Amniotic stem cell (primary cell): Measurements from ENCODE around the gene TSN.
"Not testable (repeated sequence)": the region's sequence is repeated elsewhere in the genome, so short reads cannot be mapped to it uniquely, and the experiment has no call there.

Experiments
- DNase-seq: peaks from one replicate; lab custom pipeline; 2025; lab: John Stamatoyannopoulos, UW

Gene TSN

GRCh38 chr2:121801916-121802315, 46.5 kb downstream of the TSN start:
- no peak for DNase-seq

GRCh38 chr2:121803503-121803902, 48.1 kb downstream of the TSN start:
- DNase-seq: no peak

GRCh38 chr2:121804340-121804739, 48.9 kb downstream of the TSN start:
- no peak for DNase-seq

- no peak for DNase-seq
These were observed 49.7 kb downstream of the TSN start for GRCh38 chr2:121804997-121805765.

GRCh38 chr2:121805766-121806143, 50.3 kb downstream of the TSN start:
- no peak for DNase-seq

GRCh38 chr2:121807771-121808170, 52.3 kb downstream of the TSN start:
- DNase-seq: not testable (repeated sequence)

- no peak for DNase-seq
These were observed 54.2 kb downstream of the TSN start for GRCh38 chr2:121809607-121810006.

GRCh38 chr2:121810959-121811853, 55.8 kb downstream of the TSN start:
- DNase-seq: peak; percentile 16

- DNase-seq: not testable (repeated sequence)
These were observed 57.6 kb downstream of the TSN start for GRCh38 chr2:121813083-121813482.

- DNase-seq: no peak
These were observed 59.8 kb downstream of the TSN start for GRCh38 chr2:121815216-121815615.

- no peak for DNase-seq
These were observed 61.3 kb downstream of the TSN start for GRCh38 chr2:121816797-121817196.

- DNase-seq: not testable (repeated sequence)
These were observed 61.9 kb downstream of the TSN start for GRCh38 chr2:121817304-121817703.
